ENCODE data around the gene TMEM203.
"Not testable (repeated sequence)": the region's sequence is repeated elsewhere in the genome, so short reads cannot be mapped to it uniquely, and the experiment has no call there.

GRCh38 chr9:137239541-137240200, 34.2 kb upstream of the TMEM203 start:
- TF ChIP-seq CTCF (conservative IDR thresholded peaks at IDR 0.05; ENCODE audit: low read depth, low read length); RAD21 (IDR thresholded peaks at IDR 0.05; ENCODE audit: low read length); ELK1 (IDR thresholded peaks at IDR 0.05; ENCODE audit: borderline replicate concordance, low read depth, low read length); POLR2A (IDR thresholded peaks at IDR 0.05; ENCODE audit: low read depth, low read length); MXI1 (IDR thresholded peaks at IDR 0.05; ENCODE audit: borderline replicate concordance, low read depth, low read length); RFX5 (IDR thresholded peaks at IDR 0.05; ENCODE audit: low read depth, low read length); MAFK (IDR thresholded peaks at IDR 0.05; ENCODE audit: low read depth, low read length); USF2 (IDR thresholded peaks at IDR 0.05; ENCODE audit: low read depth, low read length); MAZ (IDR thresholded peaks at IDR 0.05; ENCODE audit: borderline replicate concordance, low read depth, low read length); CEBPB (IDR thresholded peaks at IDR 0.05; ENCODE audit: low read depth, low read length); FOS (IDR thresholded peaks at IDR 0.05; ENCODE audit: low read depth, low read length): not testable (repeated sequence)

All from IMR-90 (cell line).